Osteoblast (primary cell): Measurements from ENCODE around the gene RMND5B. TPM values are rescaled to one million over a fixed set of nuclear protein-coding genes. Genes with fewer than 3 reads are reported as not detected.
A peak's percentile ranks its signal among the peaks of the same experiment; 100 is the strongest.

Experiments
- DNase-seq: peaks from one replicate; pipeline ENCODE4 v3.0.0; 2011; ENCODE audit warnings: low spot score, mixed read lengths; ENCODE audit not compliant: insufficient read length; ENCODE audit errors: missing footprints
- H2AFZ ChIP-seq: 2 replicates; pipeline ENCODE4 v1.6.0; 2011; ENCODE audit warnings: mild to moderate bottlenecking, low read length
- H3K27ac ChIP-seq: 2 replicates; pipeline ENCODE4 v1.5.1; 2011; ENCODE audit warnings: mild to moderate bottlenecking, low read depth, low read length, moderate library complexity
- H3K27me3 ChIP-seq: 2 replicates; pipeline ENCODE4 v1.6.0; 2012; ENCODE audit warnings: mild to moderate bottlenecking, control low read depth, inconsistent platforms, low read length, moderate library complexity; ENCODE audit not compliant: insufficient read depth
- H3K36me3 ChIP-seq: 2 replicates; pipeline ENCODE4 v1.5.1; 2011; ENCODE audit warnings: mild to moderate bottlenecking, low read length, control low read depth, moderate library complexity; ENCODE audit not compliant: insufficient read depth
- H3K4me1 ChIP-seq: 2 replicates; pipeline ENCODE4 v1.5.1; 2011; ENCODE audit warnings: mild to moderate bottlenecking, low read length, control low read depth, moderate library complexity; ENCODE audit not compliant: insufficient read depth
- H3K4me2 ChIP-seq: 2 replicates; pipeline ENCODE4 v1.6.0; 2011; ENCODE audit warnings: mild to moderate bottlenecking, low read length; ENCODE audit not compliant: insufficient read depth
- H3K4me3 ChIP-seq: fragments of 200-600 bp; sonication (generic); 3 replicates; pipeline ENCODE4 v1.5.1; 2012; ENCODE audit warnings: mild to moderate bottlenecking, low read length, inconsistent platforms; ENCODE audit not compliant: insufficient read depth
- H3K79me2 ChIP-seq: 2 replicates; pipeline ENCODE4 v1.6.0; 2012; ENCODE audit warnings: mild to moderate bottlenecking, low read length, control low read depth, inconsistent platforms; ENCODE audit not compliant: insufficient read depth
- H3K9me3 ChIP-seq: 2 replicates; pipeline ENCODE4 v1.5.1; 2011; ENCODE audit warnings: low read depth, low read length, control low read depth
- H4K20me1 ChIP-seq: 2 replicates; pipeline ENCODE4 v1.6.0; 2012; ENCODE audit warnings: mild to moderate bottlenecking, low read length, control low read depth; ENCODE audit not compliant: insufficient read depth
- total RNA-seq: library from RNA; depleted of rRNA; stranded (reverse); fragments of >200 nt; gene quantifications from 2 replicates; pipeline ENCODE4 v1.2.3, GENCODE V29; 2012
- TF ChIP-seq, protein P1 (sequence below): IDR thresholded peaks from 2 replicates; pipeline ENCODE4 v1.5.1; 2011; ENCODE audit warnings: mild to moderate bottlenecking, low read depth, low read length, moderate library complexity; ENCODE audit errors: extremely low read depth

Gene RMND5B
- total RNA-seq, 1 donor, result 20.6 TPM

DNA sequence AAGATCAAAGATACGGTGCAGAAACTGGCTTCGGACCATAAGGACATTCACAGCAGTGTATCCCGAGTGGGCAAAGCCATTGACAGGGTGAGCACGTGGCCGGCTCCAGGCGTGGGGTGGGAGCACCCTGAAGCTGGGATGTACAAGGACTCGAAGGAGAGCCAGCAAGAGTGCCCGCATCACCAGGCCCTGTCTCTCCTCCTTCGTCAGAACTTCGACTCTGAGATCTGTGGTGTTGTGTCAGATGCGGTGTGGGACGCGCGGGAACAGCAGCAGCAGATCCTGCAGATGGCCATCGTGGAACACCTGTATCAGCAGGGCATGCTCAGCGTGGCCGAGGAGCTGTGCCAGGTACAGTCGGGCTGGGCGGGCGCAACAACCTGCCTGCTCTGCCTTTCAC is 11.8 kb downstream of the RMND5B start:
- no peaks in the 10 kb centered on the region for H3K27me3 ChIP-seq
- H3K4me3 ChIP-seq, result no peak overlapping the region
- H3K27ac ChIP-seq, result no peak overlapping the region
- TF ChIP-seq, protein P1, sequence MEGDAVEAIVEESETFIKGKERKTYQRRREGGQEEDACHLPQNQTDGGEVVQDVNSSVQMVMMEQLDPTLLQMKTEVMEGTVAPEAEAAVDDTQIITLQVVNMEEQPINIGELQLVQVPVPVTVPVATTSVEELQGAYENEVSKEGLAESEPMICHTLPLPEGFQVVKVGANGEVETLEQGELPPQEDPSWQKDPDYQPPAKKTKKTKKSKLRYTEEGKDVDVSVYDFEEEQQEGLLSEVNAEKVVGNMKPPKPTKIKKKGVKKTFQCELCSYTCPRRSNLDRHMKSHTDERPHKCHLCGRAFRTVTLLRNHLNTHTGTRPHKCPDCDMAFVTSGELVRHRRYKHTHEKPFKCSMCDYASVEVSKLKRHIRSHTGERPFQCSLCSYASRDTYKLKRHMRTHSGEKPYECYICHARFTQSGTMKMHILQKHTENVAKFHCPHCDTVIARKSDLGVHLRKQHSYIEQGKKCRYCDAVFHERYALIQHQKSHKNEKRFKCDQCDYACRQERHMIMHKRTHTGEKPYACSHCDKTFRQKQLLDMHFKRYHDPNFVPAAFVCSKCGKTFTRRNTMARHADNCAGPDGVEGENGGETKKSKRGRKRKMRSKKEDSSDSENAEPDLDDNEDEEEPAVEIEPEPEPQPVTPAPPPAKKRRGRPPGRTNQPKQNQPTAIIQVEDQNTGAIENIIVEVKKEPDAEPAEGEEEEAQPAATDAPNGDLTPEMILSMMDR, result no peak
- no peak overlapping the region for H3K4me2 ChIP-seq
- no peaks in the 10 kb centered on the region for H3K4me1 ChIP-seq
- no peaks in the 10 kb centered on the region for H4K20me1 ChIP-seq
- no peaks in the 10 kb centered on the region for H3K79me2 ChIP-seq
- no peaks in the 10 kb centered on the region for H3K9me3 ChIP-seq
- no peak overlapping the region for H2AFZ ChIP-seq
- H3K36me3 ChIP-seq, result peaks cover 34% of the 10 kb centered on the region
- no peak for DNase-seq

DNA sequence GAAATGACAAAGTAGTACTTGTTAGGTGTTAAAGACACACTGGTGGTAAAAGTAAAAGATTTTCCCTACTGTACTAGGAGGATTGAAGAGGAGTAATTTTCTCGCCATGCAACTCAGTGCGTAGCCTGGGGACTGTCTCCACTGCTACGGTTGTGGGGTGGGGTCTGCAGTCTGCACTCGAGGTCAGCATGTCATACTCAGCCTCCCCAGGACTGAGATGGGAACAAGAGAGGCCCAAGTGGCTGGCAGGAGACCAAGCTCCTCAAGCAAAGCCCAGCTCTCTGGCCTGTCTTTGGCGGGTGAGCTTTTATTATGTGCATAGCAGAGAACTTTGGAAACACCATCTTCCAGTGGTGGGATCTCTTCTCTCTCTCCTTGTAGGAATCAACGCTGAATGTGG is 12.4 kb downstream of the RMND5B start:
- Histone ChIP-seq H3K79me2 (no peaks in the 10 kb centered on the region), H4K20me1 (no peaks in the 10 kb centered on the region), H3K9me3 (no peaks in the 10 kb centered on the region), H3K4me1 (no peaks in the 10 kb centered on the region), H2AFZ (no peak overlapping the region), H3K36me3 (peaks cover 40% of the 10 kb centered on the region), H3K27me3 (no peaks in the 10 kb centered on the region), H3K27ac (no peak overlapping the region), H3K4me3 (no peak overlapping the region), H3K4me2 (no peak overlapping the region)
- DNase-seq, result no peak
- TF ChIP-seq, protein P1, result no peak

DNA sequence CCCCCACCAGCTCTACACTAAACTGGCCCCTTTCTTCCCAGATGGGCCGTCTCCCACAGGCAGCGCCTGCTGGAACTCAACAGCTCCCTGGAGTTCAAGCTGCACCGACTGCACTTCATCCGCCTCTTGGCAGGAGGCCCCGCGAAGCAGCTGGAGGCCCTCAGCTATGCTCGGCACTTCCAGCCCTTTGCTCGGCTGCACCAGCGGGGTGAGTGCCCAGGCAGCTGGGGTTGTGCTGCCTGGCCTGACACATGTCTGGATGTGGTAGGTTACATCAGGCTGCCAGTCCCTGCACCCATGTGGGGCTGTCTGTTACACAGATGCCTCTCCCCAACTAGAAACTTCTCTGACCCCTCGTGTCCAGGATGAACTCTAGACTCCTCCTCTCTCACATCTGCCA is 13.1 kb downstream of the RMND5B start:
- Histone ChIP-seq H4K20me1 (no peaks in the 10 kb centered on the region), H3K4me3 (no peak overlapping the region), H3K9me3 (no peaks in the 10 kb centered on the region), H3K4me1 (no peaks in the 10 kb centered on the region), H3K27me3 (no peaks in the 10 kb centered on the region), H3K79me2 (no peaks in the 10 kb centered on the region), H2AFZ (no peak overlapping the region), H3K36me3 (peaks cover 46% of the 10 kb centered on the region), H3K27ac (no peak overlapping the region), H3K4me2 (no peak overlapping the region)
- DNase-seq, result no peak
- TF ChIP-seq, protein P1, result no peak

DNA sequence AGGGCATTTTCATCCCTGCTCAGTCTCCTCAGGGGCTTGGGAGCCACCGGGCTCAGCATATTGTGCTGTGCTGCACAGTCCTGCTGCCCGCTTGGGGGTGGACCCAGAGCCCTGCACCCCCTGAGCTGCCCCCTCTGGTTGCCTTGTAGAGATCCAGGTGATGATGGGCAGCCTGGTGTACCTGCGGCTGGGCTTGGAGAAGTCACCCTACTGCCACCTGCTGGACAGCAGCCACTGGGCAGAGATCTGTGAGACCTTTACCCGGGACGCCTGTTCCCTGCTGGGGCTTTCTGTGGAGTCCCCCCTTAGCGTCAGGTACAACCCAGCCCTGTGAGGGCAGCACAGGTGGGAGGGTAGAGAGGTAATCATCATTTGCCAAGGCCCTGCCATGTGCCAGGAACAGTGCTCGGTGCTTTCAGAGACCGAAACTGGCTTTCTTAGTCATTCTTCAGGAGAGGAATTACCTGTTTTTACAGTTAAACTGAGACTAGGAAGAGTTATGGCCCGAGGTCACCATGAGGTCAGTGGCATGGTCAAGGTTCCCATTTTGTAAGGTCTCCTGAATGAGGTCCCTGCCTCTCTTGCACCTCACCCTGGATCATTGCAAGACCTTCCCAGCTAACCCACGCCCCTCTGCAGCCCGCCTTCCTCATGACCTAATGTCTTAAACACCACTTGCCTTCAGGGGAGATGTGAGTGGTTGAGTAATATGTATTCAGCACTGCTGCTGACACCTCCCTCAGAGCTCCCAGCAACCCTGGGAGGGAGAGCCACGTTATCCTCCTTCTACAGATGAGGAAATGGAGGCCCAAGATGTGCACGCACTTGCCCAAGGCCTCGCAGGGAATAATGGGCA is 15.4 kb downstream of the RMND5B start:
- peak; percentile 87 for DNase-seq
- no peak overlapping the region for H3K27ac ChIP-seq
- H3K36me3 ChIP-seq, result peaks cover 65% of the 10 kb centered on the region

More for the DNA sequence above, 15.4 kb downstream of the RMND5B start:
- no peak overlapping the region for H2AFZ ChIP-seq
- H3K79me2 ChIP-seq, result no peaks in the 10 kb centered on the region
- no peaks in the 10 kb centered on the region for H3K27me3 ChIP-seq
- TF ChIP-seq, protein P1, result peak; percentile 66
- H3K9me3 ChIP-seq, result no peaks in the 10 kb centered on the region
- no peak overlapping the region for H3K4me3 ChIP-seq
- no peaks in the 10 kb centered on the region for H4K20me1 ChIP-seq
- H3K4me1 ChIP-seq, result no peaks in the 10 kb centered on the region
- no peak overlapping the region for H3K4me2 ChIP-seq
